OCI-LY3 (cell line): ENCODE measurements around the gene HOXA1.

Source experiments
- H2AFZ ChIP-seq: fragments of 200-600, 300-600 bp; shearing (Covaris generic); 2 replicates; pipeline ENCODE4 v1.6.0; 2014; ENCODE audit warnings: antibody characterized with exemption, low read depth, low read length
- H3K27ac ChIP-seq: fragments of 200-600, 300-600 bp; sonication (generic); 2 replicates; pipeline ENCODE4 v1.5.1; 2014; ENCODE audit warnings: mild to moderate bottlenecking, low read length, moderate library complexity, mixed read lengths
- H3K27me3 ChIP-seq: fragments of 200-600, 300-600 bp; sonication (generic); 2 replicates; pipeline ENCODE4 v1.6.1; 2014; ENCODE audit warnings: low read depth, low read length, mixed read lengths
- H3K36me3 ChIP-seq: fragments of 200-600, 300-600 bp; sonication (generic); replicated peaks from 2 replicates; pipeline ENCODE3; 2014; ENCODE audit warnings: low read depth, low read length, mixed read lengths
- H3K4me1 ChIP-seq: fragments of 300-600, 200-600 bp; sonication (generic); 2 replicates; pipeline ENCODE4 v1.6.1; 2014; ENCODE audit warnings: low read length, mixed read lengths
- H3K4me2 ChIP-seq: fragments of 200-600, 300-600 bp; sonication (generic); 2 replicates; pipeline ENCODE4 v1.6.1; 2014; ENCODE audit warnings: low read length, mixed read lengths
- H3K4me3 ChIP-seq: fragments of 300-600, 200-600 bp; sonication (generic); 2 replicates; pipeline ENCODE4 v1.5.1; 2014; ENCODE audit warnings: antibody characterized with exemption, mild to moderate bottlenecking, low read length, moderate library complexity
- H3K79me2 ChIP-seq: fragments of 300-600, 200-600 bp; shearing (Covaris generic); 2 replicates; pipeline ENCODE4 v1.6.1; 2014; ENCODE audit warnings: mild to moderate bottlenecking, low read length, mixed read lengths
- H3K9ac ChIP-seq: fragments of 300-600, 200-600 bp; shearing (Covaris generic); 2 replicates; pipeline ENCODE4 v1.6.0; 2014; ENCODE audit warnings: mild to moderate bottlenecking, low read length, moderate library complexity
- H3K9me3 ChIP-seq: fragments of 200-600, 300-600 bp; shearing (Covaris generic); 2 replicates; pipeline ENCODE4 v1.6.1; 2014; ENCODE audit warnings: low read length, mixed read lengths; ENCODE audit not compliant: insufficient read depth
- H4K20me1 ChIP-seq: fragments of 200-600, 300-600 bp; sonication (generic); 2 replicates; pipeline ENCODE4 v1.6.1; 2016; ENCODE audit warnings: low read length, mixed read lengths; ENCODE audit not compliant: insufficient read depth
- EZH2phosphoT487 ChIP-seq: fragments of 200-600 bp; shearing (Covaris generic); IDR thresholded peaks from 2 replicates; pipeline ENCODE4 v1.6.1; 2018; ENCODE audit warnings: antibody characterized with exemption, mixed run types, low read depth
- TF ChIP-seq, protein P1 (sequence below): fragments of 200-600, 300-600 bp; sonication (generic); IDR thresholded peaks from 2 replicates; pipeline ENCODE4 v1.5.1; 2014; ENCODE audit warnings: antibody characterized with exemption, low read length, low read depth

Gene HOXA1

DNA sequence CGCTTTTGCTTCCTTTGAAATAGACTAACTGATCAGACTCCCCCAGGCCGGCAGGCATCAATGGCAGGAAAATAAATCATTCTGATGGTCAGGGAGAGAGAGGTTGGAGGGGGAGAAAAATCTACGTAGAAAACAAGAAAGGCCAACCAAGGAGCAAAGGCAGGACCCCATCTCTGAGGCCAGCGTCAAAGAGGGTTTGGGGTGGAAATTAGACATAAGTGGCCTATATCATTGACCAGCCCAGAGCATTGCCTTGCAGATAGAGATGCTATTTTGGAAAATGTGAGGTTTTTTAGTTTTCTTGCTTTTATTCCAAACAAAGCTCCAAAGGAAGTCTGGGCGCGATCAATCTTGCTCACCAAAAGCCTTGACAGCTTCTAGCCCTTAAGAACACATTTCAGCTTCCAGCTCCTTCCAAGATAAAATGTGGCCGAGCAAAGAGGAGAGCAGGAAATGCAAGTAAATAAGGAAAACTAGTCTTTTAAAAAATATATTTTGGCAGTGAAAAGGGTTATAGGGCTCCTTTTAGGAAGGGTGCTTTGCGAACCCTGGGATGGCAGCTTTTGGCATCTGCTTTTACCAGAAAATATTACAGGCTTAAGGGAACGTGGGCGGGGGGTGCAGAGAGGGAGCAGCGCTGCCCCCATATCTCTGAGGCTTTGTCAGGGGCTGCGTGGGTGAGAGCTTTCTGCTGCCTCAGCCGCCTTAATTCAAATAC is 8.7 kb upstream of the HOXA1 start:
- Histone ChIP-seq H3K4me2 (no peak overlapping the region), H3K36me3 (no peaks in the 10 kb centered on the region), H2AFZ (no peak overlapping the region), H3K79me2 (no peaks in the 10 kb centered on the region), H3K27me3 (no peaks in the 10 kb centered on the region), H3K4me1 (peaks cover 5% of the 10 kb centered on the region), H3K4me3 (no peak overlapping the region), H3K9me3 (no peaks in the 10 kb centered on the region), H3K27ac (no peak overlapping the region), H4K20me1 (no peaks in the 10 kb centered on the region), H3K9ac (no peak overlapping the region)
- TF ChIP-seq EZH2phosphoT487: no peak

DNA sequence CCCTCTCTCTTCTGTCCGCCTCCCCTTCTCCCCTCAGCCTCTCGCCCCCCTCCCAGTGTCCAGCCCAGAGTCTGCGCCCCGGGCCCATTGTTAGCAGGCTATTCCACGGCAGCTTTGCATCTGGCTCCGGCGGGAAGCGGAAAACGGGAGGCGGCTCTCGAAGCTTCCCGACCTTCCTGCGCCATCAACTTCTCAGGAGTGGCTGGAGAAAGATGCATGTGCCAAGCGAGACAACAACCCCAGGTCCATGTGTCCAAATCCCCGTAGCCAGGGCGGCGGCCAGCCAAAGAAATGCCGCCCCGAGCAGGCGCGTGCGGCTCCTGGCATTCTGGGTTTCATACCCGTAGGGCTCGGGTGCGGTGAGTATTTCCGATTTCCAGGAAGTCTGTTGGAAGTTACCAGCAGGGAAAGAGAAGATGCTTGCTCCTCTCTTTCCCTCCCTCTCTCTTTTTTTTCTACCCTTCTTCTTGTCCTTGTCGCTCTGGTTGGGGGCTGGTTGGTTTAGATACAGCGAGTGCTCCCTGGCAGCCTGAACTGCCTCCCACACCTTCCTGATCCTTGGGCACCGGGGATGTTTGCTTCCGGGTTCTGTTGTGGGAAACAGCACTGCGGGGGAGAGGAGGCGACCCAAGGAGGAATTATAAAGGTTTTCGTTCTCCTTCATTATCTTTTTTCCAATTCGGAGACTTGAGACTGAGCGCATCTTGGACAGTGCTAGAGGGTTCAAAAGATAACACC is 7.9 kb upstream of the HOXA1 start:
- Histone ChIP-seq H3K27ac (no peak overlapping the region), H2AFZ (no peak overlapping the region), H3K4me1 (peaks cover 9% of the 10 kb centered on the region), H4K20me1 (no peaks in the 10 kb centered on the region), H3K9ac (no peak overlapping the region), H3K36me3 (no peaks in the 10 kb centered on the region), H3K4me3 (no peak overlapping the region), H3K79me2 (no peaks in the 10 kb centered on the region), H3K4me2 (no peak overlapping the region), H3K27me3 (no peaks in the 10 kb centered on the region), H3K9me3 (no peaks in the 10 kb centered on the region)
- no peak for TF ChIP-seq EZH2phosphoT487
- TF ChIP-seq, protein P1, sequence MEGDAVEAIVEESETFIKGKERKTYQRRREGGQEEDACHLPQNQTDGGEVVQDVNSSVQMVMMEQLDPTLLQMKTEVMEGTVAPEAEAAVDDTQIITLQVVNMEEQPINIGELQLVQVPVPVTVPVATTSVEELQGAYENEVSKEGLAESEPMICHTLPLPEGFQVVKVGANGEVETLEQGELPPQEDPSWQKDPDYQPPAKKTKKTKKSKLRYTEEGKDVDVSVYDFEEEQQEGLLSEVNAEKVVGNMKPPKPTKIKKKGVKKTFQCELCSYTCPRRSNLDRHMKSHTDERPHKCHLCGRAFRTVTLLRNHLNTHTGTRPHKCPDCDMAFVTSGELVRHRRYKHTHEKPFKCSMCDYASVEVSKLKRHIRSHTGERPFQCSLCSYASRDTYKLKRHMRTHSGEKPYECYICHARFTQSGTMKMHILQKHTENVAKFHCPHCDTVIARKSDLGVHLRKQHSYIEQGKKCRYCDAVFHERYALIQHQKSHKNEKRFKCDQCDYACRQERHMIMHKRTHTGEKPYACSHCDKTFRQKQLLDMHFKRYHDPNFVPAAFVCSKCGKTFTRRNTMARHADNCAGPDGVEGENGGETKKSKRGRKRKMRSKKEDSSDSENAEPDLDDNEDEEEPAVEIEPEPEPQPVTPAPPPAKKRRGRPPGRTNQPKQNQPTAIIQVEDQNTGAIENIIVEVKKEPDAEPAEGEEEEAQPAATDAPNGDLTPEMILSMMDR: no peak

DNA sequence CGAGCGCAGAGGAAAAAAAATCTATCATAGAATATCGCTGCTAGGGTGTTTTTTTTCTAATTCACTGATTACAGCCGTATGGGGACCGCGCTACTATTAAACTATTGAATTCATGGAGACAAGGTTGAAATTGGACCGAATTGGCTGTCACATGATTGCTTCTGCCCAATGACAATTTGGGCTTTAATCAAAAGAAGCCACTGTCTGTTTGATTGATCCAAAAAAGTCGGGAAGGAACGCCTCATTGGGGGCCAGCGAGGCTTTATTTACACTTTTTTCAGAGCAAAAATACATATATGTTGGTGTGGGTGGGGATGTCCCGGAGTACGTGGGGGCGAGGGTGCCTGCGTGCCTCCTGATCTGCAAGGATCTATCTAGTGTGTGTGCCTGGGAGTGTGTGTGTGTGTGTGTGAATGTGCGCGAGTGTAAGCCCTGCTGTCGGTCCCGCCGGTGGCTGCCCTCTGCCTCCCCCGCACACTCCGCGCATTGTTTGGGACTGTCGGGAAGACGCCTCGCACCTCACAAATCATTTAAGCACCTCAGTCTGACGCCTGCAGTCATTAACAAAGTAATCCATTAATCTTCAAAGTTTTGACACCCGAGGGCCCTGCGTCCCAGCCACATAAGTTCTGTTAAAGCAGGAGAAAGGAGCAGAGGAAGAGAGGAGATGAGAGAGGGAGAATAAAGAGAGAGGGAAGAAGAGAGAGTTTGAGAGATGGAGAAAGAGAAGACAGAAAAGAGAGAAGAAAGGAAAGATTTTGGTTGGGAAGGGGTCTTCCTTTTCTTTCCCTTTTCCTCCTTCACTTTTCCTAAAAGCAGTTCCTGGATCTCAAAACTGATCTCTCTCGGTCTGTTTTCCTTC is 7.0 kb upstream of the HOXA1 start, which contains the start of gene HOXA2:
HOXA2 (minus strand) TSS at position 103 of the 862 bp plus-strand sequence. CDS start 183 bp downstream, outside the sequence.
- Histone ChIP-seq H3K4me3 (no peak within 1 kb of the TSS), H2AFZ (no peak within 1 kb of the TSS)

GRCh38 chr7:27101957-27102580 is 6.3 kb upstream of the HOXA1 start:
- Histone ChIP-seq H3K9ac (no peak overlapping the region), H4K20me1 (no peaks in the 10 kb centered on the region), H3K4me1 (peaks cover 14% of the 10 kb centered on the region), H2AFZ (no peak overlapping the region), H3K9me3 (no peaks in the 10 kb centered on the region), H3K36me3 (no peaks in the 10 kb centered on the region), H3K4me3 (no peak overlapping the region), H3K27me3 (no peaks in the 10 kb centered on the region), H3K4me2 (no peak overlapping the region), H3K79me2 (peaks cover 9% of the 10 kb centered on the region), H3K27ac (no peak overlapping the region)
- TF ChIP-seq, protein P1: no peak
- TF ChIP-seq EZH2phosphoT487: no peak

More for the DNA sequence above, 7.0 kb upstream of the HOXA1 start, which contains the start of gene HOXA2:
- Histone ChIP-seq H3K4me2 (no peak within 1 kb of the TSS), H4K20me1 (no peaks in the 10 kb centered on the region), H3K4me1 (peaks cover 9% of the 10 kb centered on the region), H3K9ac (no peak within 1 kb of the TSS), H3K79me2 (peaks cover 2% of the 10 kb centered on the region; the same call in 1 of the 2 replicates), H3K27me3 (no peaks in the 10 kb centered on the region), H3K9me3 (no peaks in the 10 kb centered on the region), H3K27ac (no peak within 1 kb of the TSS), H3K36me3 (no peaks in the 10 kb centered on the region)
- TF ChIP-seq EZH2phosphoT487: no peak
- TF ChIP-seq, protein P1: no peak
